GM23248 (cell line): Measurements from ENCODE around the gene RXRA. TPM values are rescaled to one million over a fixed set of nuclear protein-coding genes. Genes with fewer than 3 reads are reported as not detected.

Source experiments
- DNase-seq: peaks from one replicate; pipeline ENCODE4 v3.0.0-alpha.2; 2015
- H2AFZ ChIP-seq: fragments of 200-600 bp; sonication (generic); 2 replicates; pipeline ENCODE4 v1.6.1; 2016; ENCODE audit warnings: antibody characterized with exemption
- H3F3A ChIP-seq: fragments of 200-600 bp; sonication (generic); 2 replicates; pipeline ENCODE4 v1.6.1; 2016; ENCODE audit warnings: mild to moderate bottlenecking, antibody characterized with exemption, mixed run types; ENCODE audit not compliant: insufficient read depth
- H3K27ac ChIP-seq: fragments of 200-600 bp; sonication (generic); 2 replicates; pipeline ENCODE4 v1.5.1; 2016; ENCODE audit warnings: mild to moderate bottlenecking
- H3K27me3 ChIP-seq: fragments of 200-600 bp; sonication (generic); replicated peaks from 2 replicates; pipeline ENCODE4 v1.6.1; 2016; ENCODE audit warnings: mild to moderate bottlenecking; ENCODE audit not compliant: insufficient read depth
- H3K36me3 ChIP-seq: fragments of 200-600 bp; sonication (generic); 2 replicates; pipeline ENCODE4 v1.6.1; 2016; ENCODE audit warnings: low read depth, mild to moderate bottlenecking
- H3K4me1 ChIP-seq: fragments of 200-600 bp; sonication (generic); 2 replicates; pipeline ENCODE4 v1.6.1; 2016; ENCODE audit warnings: mild to moderate bottlenecking; ENCODE audit not compliant: insufficient read depth
- H3K4me2 ChIP-seq: fragments of 200-600 bp; sonication (generic); one replicate; pipeline ENCODE4 v1.6.1; 2016; ENCODE audit warnings: mild to moderate bottlenecking; ENCODE audit not compliant: unreplicated experiment
- H3K4me3 ChIP-seq: fragments of 200-600 bp; sonication (generic); 2 replicates; pipeline ENCODE4 v1.5.1; 2016; ENCODE audit warnings: mild to moderate bottlenecking
- H3K79me2 ChIP-seq: fragments of 200-600 bp; sonication (generic); 2 replicates; pipeline ENCODE4 v1.6.1; 2016; ENCODE audit warnings: mild to moderate bottlenecking; ENCODE audit not compliant: insufficient read depth
- H3K9ac ChIP-seq: fragments of 200-600 bp; sonication (generic); 2 replicates; pipeline ENCODE4 v1.6.1; 2016; ENCODE audit warnings: mild to moderate bottlenecking
- H3K9me2 ChIP-seq: fragments of 200-600 bp; sonication (generic); 2 replicates; pipeline ENCODE4 v1.6.1; 2016; ENCODE audit warnings: mixed run types, mild to moderate bottlenecking, moderate library complexity; ENCODE audit not compliant: insufficient read depth
- H3K9me3 ChIP-seq: fragments of 200-600 bp; sonication (generic); one replicate; pipeline ENCODE4 v1.6.1; 2017; ENCODE audit warnings: low read depth
- H4K20me1 ChIP-seq: fragments of 200-600 bp; sonication (generic); 2 replicates; pipeline ENCODE4 v1.6.0; 2016; ENCODE audit not compliant: insufficient read depth
- EZH2 ChIP-seq: fragments of 200-600 bp; sonication (generic); IDR thresholded peaks from 2 replicates; pipeline ENCODE4 v1.6.1; 2018; ENCODE audit warnings: antibody characterized with exemption, mild to moderate bottlenecking; ENCODE audit not compliant: insufficient read depth, poor library complexity, severe bottlenecking
- EZH2phosphoT487 ChIP-seq: fragments of 200-600 bp; sonication (generic); IDR thresholded peaks from 2 replicates; pipeline ENCODE4 v1.6.1; 2018; ENCODE audit warnings: antibody characterized with exemption, moderate library complexity, mild to moderate bottlenecking, low read depth; ENCODE audit not compliant: insufficient read depth
- WGBS, 2 experiments: methylation state at CpG; one replicate each; pipeline ENCODE4 v1.1.6; 2015 to 2017; ENCODE audit warnings: low lambda C conversion rate in 2 of 2, low coverage in 1 of 2; ENCODE audit errors: missing lambda C conversion rate in 2 of 2; 5-methylcytosine and 5-hydroxymethylcytosine counted together
- in situ Hi-C: fragments of 300-500 bp; cut with MboI; formaldehyde crosslinking; loops from 2 replicates; pipeline ENCODE4 v1.15.0; 2020
- polyA plus RNA-seq: library from polyadenylated mRNA; unstranded; fragments of >200 nt; fragmentation: Nextera tagmentation; extraction: Ambion mirVana; gene quantifications from 2 replicates; pipeline ENCODE4 v1.2.1, GENCODE V29; 2016
- total RNA-seq: library from RNA; depleted of rRNA; stranded (reverse); fragments of >200 nt; shearing (Covaris generic); gene quantifications from 2 replicates; pipeline ENCODE4 v1.2.3, GENCODE V29; 2014

RXRA gene
- total and polyA plus RNA-seq, 2 experiments from 2014 or later = 3.9 to 34.8 TPM

DNA sequence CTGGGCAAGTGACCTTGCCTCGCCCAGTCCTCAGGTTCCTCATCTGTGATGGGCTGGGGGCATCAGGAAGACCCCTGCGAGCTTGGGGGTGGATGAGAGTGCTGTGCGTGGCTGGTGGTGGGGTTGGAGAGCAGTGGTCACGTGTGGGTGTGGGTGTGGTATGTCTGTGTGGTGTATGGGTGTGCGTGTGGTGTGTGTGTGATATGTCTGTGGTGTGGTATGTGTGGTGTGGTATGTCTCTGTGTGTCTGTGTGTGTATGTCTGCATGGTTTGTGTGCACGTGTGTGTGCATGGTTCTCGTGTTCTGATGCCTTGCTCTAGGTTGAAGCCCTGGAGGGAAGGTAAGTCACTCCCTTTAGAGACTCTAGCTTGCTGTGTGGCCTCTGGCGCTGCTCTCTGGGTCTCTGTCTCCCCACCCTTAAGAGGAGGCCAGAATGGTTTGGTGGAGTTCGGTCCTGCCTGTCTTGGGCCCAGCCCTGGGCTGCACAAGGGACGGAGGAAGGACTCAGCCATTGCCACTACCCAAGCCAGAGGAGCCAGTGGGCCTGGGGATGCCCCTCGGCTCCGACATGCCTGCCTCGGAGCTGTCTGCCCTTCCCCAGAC lies 87.0 kb downstream of the RXRA start:
- DNase-seq = no peak
- peaks cover 24% of the 10 kb centered on the region; the same call in 1 of the 2 replicates for H3K79me2 ChIP-seq
- no peaks in the 10 kb centered on the region for H3K36me3 ChIP-seq
- H3K27me3 ChIP-seq = no peaks in the 10 kb centered on the region
- H3F3A ChIP-seq = no peaks in the 10 kb centered on the region
- no peak overlapping the region for H3K4me3 ChIP-seq
- H3K4me2 ChIP-seq = no peak overlapping the region
- peak overlapping the region; percentile 75 for H3K9ac ChIP-seq
- H4K20me1 ChIP-seq = no peaks in the 10 kb centered on the region
- H2AFZ ChIP-seq = no peak overlapping the region
- TF ChIP-seq EZH2phosphoT487 (no peak), EZH2 (no peak)
- H3K27ac ChIP-seq = peak overlapping the region; percentile 84
- H3K9me2 ChIP-seq = no peaks in the 10 kb centered on the region
- no peaks in the 10 kb centered on the region for H3K9me3 ChIP-seq
- 76 to 84% methylated on average over 10 to 13 of the region's 13 CpGs for WGBS, 2 experiments
- in situ Hi-C loops = no loop called here
- H3K4me1 ChIP-seq = peaks cover 18% of the 10 kb centered on the region

- Histone ChIP-seq H3K27ac (peak overlapping the region; percentile 84), H3K4me2 (peak overlapping the region; percentile 42), H2AFZ (no peak overlapping the region), H3K9me2 (no peaks in the 10 kb centered on the region), H4K20me1 (no peaks in the 10 kb centered on the region), H3K27me3 (no peaks in the 10 kb centered on the region), H3K4me3 (no peak overlapping the region), H3K4me1 (peaks cover 18% of the 10 kb centered on the region), H3K36me3 (no peaks in the 10 kb centered on the region), H3K9ac (peak overlapping the region; percentile 75), H3K79me2 (peaks cover 19% of the 10 kb centered on the region; the same call in 1 of the 2 replicates), H3K9me3 (no peaks in the 10 kb centered on the region), H3F3A (no peaks in the 10 kb centered on the region)
- in situ Hi-C loops = no loop called here
- 57% methylated on average over 29 of the region's 29 CpGs for whole genome bisulfite sequencing, 2 experiments
- TF ChIP-seq EZH2phosphoT487 (no peak), EZH2 (no peak)
- peak; percentile 95 for DNase-seq
These were observed 87.8 kb downstream of the RXRA start for GRCh38 chr9:134413890-134414623.

GRCh38 chr9:134414900-134415425 lies 88.7 kb downstream of the RXRA start:
- no peak overlapping the region for H2AFZ ChIP-seq
- peaks cover 19% of the 10 kb centered on the region; the same call in 1 of the 2 replicates for H3K79me2 ChIP-seq
- H4K20me1 ChIP-seq = no peaks in the 10 kb centered on the region
- peaks cover 18% of the 10 kb centered on the region for H3K4me1 ChIP-seq
- no peak for DNase-seq
- WGBS, 2 experiments = 84% methylated on average over 17 of the region's 17 CpGs
- no peaks in the 10 kb centered on the region for H3F3A ChIP-seq
- no peaks in the 10 kb centered on the region for H3K9me3 ChIP-seq
- H3K27me3 ChIP-seq = no peaks in the 10 kb centered on the region
- H3K4me3 ChIP-seq = no peak overlapping the region
- TF ChIP-seq EZH2 (no peak), EZH2phosphoT487 (no peak)
- H3K36me3 ChIP-seq = no peaks in the 10 kb centered on the region
- peak overlapping the region; percentile 75 for H3K9ac ChIP-seq
- no peak overlapping the region for H3K4me2 ChIP-seq
- no peaks in the 10 kb centered on the region for H3K9me2 ChIP-seq
- in situ Hi-C loops = no loop called here
- H3K27ac ChIP-seq = no peak overlapping the region

- WGBS, 2 experiments = 83% methylated on average over 14 to 19 of the region's 19 CpGs
- Histone ChIP-seq H3K9me3 (no peaks in the 10 kb centered on the region), H3K4me2 (no peak overlapping the region), H3K4me3 (no peak overlapping the region), H4K20me1 (no peaks in the 10 kb centered on the region), H3K27ac (no peak overlapping the region), H3K4me1 (peaks cover 18% of the 10 kb centered on the region), H3K79me2 (peaks cover 19% of the 10 kb centered on the region; the same call in 1 of the 2 replicates), H3K9ac (no peak overlapping the region), H3F3A (no peaks in the 10 kb centered on the region), H3K36me3 (no peaks in the 10 kb centered on the region; the same call in 1 of the 2 replicates), H2AFZ (no peak overlapping the region), H3K9me2 (no peaks in the 10 kb centered on the region), H3K27me3 (no peaks in the 10 kb centered on the region)
- in situ Hi-C loops = no loop called here
- DNase-seq = no peak
- no peak for TF ChIP-seq EZH2
- TF ChIP-seq EZH2phosphoT487 = no peak
These were observed 90.2 kb downstream of the RXRA start for GRCh38 chr9:134416385-134417015.
